GM11168 (cell line): ENCODE results near the gene BAD.

Experiments
- in situ Hi-C: fragments of 300-500 bp; cut with MboI; formaldehyde crosslinking; loops from one replicate; pipeline ENCODE4 v1.12.0; 2022; ENCODE audit warnings: low sequenced_read_pairs; ENCODE audit not compliant: unreplicated experiment

Gene BAD

GRCh38 chr11:64298966-64299846 is 14.7 kb upstream of the BAD start:
- in situ Hi-C loops, result no loop called here

- in situ Hi-C loops, result no loop called here
Measured at GRCh38 chr11:64297699-64298358, 13.4 kb upstream of the BAD start.

GRCh38 chr11:64296830-64297698 is 12.6 kb upstream of the BAD start:
- in situ Hi-C loops, result no loop called here

GRCh38 chr11:64296236-64296635 is 11.8 kb upstream of the BAD start:
- in situ Hi-C loops, result no loop called here

- in situ Hi-C loops, result no loop called here
Measured at GRCh38 chr11:64295760-64296159, 11.3 kb upstream of the BAD start.

GRCh38 chr11:64294774-64295173 is 10.3 kb upstream of the BAD start:
- in situ Hi-C loops, result no loop called here

- in situ Hi-C loops, result no loop called here
Measured at GRCh38 chr11:64292460-64293254, 8.2 kb upstream of the BAD start.

GRCh38 chr11:64291752-64292459 is 7.4 kb upstream of the BAD start:
- in situ Hi-C loops, result no loop called here

- in situ Hi-C loops, result no loop called here
Measured at GRCh38 chr11:64291262-64291751, 6.8 kb upstream of the BAD start, which contains the start of gene KCNK4. TSS of gene KCNK4 (plus strand) at chr11:64291302. CDS start at chr11:64293019, 1,717 bp downstream.

GRCh38 chr11:64290352-64291261 is 6.1 kb upstream of the BAD start:
- in situ Hi-C loops, result no loop called here

GRCh38 chr11:64289002-64289564 is 4.6 kb upstream of the BAD start:
- in situ Hi-C loops, result no loop called here

GRCh38 chr11:64288353-64288750 is 3.9 kb upstream of the BAD start:
- in situ Hi-C loops, result no loop called here

- in situ Hi-C loops, result no loop called here
Measured at GRCh38 chr11:64287676-64288352, 3.3 kb upstream of the BAD start.

GRCh38 chr11:64286801-64287159 is 2.3 kb upstream of the BAD start:
- in situ Hi-C loops, result no loop called here

- in situ Hi-C loops, result no loop called here
Measured at GRCh38 chr11:64285885-64286800, 1.7 kb upstream of the BAD start.
